ENCODE results near the gene WDR36.

Gene WDR36

GRCh38 chr5:111106320-111106948 is 14.3 kb downstream of the WDR36 start:
- no peak for DNase-seq

DNA sequence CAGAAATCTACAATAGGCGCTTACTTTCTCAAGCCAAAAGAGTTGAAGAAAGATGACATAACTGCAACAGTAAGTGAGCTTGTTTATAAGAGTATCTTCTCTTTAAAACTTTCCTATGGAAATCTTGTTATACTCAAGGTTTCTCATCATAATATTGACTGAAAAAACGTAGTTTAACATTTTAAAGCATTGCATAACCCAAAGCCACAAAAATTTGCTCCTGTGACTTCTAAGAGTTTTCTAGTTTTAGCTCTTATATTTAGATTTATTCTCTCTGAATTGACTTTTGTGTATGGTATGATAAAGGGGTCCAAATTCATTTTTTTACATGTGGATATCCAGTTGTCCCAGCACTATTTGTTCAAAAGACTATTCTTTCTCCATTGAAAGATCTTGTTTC is 15.2 kb downstream of the WDR36 start:
- no peak for DNase-seq

- no peak for DNase-seq
These were observed 19.8 kb downstream of the WDR36 start for GRCh38 chr5:111111956-111112355.

DNA sequence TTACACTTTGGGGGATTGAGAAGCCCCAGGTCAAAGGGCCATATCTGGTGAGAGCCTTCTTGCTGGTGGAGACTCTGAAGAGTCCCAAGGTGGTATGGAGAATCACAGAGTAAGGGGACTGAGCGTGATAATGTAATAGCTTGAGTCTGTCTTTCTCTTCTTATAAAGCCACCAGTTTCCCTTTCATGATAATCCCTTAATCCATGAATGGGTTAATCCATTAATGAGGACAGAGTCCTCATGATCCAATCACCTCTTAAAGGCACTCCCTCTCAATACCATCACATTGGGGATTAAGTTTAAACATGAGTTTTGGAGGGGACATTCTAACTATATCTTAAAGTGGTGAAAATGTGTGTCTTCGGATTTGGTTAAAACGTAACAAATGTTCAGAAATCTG is 21.5 kb downstream of the WDR36 start:
- no peak for DNase-seq

DNA sequence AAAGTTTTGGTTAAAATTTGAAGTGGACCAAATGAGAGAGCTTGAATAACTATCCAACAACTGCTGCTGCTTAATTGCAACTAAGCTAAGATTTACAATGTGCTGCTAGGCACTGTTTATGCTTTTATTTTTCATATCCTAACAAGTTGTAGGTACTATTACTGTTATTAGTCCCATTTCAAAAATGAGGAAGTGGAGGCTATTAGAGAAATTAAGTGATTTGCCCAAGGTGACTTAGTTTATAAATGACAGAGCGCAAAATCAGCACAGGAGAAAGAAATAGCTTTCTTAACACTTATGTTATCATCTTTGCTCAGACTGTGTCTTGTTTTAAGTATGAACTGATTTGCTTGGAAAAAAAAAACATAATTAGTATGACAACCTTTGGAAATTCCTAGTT is 23.1 kb downstream of the WDR36 start:
- no peak for DNase-seq

GRCh38 chr5:111116550-111116949 is 24.4 kb downstream of the WDR36 start:
- DNase-seq = no peak

DNA sequence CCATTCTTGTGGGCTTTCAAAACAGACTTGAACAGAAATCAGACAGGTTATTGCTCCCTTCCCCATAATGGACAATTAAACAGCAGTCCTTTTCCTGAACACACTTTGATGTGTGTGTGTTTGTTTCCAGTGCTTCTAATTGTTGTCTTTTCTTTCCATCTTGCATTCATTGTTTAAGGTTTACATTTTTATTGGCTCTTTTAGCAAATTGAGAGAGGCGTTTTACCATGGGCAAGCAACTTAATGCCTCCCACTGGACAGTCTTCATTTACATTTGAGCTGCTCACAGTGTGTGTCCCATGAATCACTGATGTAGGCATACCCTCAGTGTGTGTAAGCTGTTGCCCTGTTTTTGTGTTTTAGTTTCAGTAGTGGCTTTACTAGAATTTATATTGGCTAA is 25.0 kb downstream of the WDR36 start:
- no peak for DNase-seq

DNA sequence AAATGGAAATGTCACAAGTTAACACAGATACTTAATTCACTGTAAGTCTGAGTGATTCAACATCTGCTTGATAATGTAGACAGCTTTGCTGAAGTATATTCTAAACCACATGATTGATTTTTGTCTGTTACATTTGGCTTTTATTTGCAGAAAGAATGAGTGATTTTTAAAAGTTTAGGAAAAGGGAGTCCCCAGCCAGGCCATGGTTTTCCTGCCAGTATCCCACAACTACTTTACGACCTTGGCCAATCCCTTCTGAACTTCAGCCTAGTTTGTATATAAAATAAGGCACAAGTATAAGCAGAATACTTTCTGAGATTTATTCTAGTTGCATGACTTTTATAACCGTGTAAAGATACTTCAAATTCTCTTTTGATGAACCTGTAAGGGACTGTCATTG is 27.1 kb downstream of the WDR36 start:
- no peak for DNase-seq

DNA sequence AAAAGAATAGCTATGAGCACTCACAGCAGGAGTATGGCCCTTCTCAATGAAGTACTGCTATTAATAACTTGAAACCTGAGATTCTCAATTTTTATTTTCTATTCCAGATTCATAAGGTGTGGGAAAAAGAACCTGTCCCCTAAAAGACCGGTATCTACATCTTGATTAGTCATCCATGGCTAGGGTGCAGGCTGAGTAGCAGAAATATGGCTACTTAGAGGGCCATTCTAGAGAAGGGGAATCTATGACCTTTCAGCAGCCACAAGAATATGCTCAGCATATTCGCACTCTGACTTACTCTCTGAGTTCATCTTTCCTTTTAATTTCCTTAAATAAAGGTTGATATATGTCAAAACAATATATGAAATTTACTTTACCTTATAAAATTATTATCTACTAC is 27.7 kb downstream of the WDR36 start:
- DNase-seq = no peak

GRCh38 chr5:111120911-111121310 is 28.8 kb downstream of the WDR36 start:
- DNase-seq = no peak

- no peak for DNase-seq
These were observed 29.8 kb downstream of the WDR36 start for GRCh38 chr5:111121926-111122325.

- no peak for DNase-seq
These were observed 30.2 kb downstream of the WDR36 start for GRCh38 chr5:111122398-111122797.

DNA sequence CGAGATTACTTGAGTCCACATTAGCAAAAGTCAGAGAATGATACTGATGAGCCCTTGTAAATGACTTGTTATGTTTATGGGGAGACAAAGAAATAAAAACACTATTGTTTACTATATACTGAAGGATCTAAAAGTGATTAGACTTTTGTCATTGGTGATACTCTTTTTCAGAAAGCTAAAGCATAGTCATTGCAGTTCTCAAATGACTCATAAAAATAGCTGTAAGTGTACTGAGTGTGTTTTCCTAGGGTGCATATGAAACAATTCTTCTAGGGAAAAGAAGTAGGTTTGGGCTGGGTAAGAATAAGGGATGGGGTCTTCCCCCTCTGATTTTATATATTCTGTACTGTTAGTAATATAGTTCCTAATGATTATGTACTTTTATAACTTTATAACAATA is 32.6 kb downstream of the WDR36 start:
- DNase-seq = no peak

DNA sequence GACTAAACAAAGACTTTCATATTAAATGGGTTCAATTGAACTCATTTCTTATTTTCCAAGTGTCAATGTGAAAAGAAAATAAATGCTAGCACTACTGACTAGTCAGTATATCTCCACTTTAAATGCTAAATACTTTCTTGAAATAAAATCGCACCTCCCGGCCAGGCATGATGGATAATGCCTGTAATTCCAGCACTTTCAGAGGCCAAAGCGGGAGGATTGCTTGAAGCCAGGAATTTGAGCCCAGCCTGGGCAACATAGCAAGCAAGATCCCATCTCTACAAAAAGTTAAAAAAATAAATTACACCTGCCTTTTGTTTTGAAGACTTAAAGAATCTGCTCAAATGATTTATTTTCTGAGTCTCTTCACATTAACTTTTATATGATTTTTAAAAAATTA is 34.7 kb downstream of the WDR36 start:
- DNase-seq = no peak

- DNase-seq = no peak
These were observed 35.5 kb downstream of the WDR36 start for GRCh38 chr5:111127453-111128195.

GRCh38 chr5:111129938-111130337 is 37.8 kb downstream of the WDR36 start:
- no peak for DNase-seq

DNA sequence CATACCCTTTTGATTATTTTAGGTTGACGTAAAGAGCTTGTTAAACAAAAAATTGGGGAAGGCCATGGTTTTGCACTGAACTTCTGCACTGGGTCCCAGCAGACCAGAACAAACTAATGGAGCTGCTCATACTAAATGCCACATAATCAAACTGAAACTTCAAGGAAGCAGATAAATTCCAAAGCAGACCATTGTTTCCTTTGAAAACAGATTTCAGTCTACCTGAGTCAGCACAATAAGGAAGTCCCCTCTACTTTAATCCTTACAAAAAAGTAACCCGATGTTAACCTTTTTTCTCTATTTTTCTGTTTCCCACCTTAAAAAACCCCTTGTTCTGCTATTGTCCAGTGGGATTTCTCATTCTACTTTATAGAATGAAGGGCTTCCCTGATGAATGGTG is 39.2 kb downstream of the WDR36 start:
- DNase-seq = no peak

DNA sequence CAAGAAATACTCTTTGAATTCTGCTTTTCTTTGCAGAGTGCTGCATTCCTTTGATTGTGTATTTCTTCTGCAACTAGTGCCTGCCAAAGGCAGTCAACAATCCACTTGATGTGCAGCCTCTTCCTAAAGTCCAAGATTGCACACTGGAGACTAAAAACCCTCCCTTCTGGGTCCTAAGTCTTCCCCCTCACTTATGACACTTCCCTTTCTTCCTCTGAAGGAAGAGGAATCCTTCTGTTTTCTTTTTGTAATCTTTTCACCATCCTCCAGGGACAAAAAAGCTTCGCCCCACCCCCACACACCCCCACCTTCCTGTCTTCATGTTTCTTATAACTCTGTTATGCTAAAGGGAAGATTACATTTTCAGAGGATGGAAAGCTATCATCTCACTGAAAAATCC is 39.9 kb downstream of the WDR36 start:
- DNase-seq = no peak

GRCh38 chr5:111132731-111133435 is 40.7 kb downstream of the WDR36 start:
- no peak for DNase-seq

DNA sequence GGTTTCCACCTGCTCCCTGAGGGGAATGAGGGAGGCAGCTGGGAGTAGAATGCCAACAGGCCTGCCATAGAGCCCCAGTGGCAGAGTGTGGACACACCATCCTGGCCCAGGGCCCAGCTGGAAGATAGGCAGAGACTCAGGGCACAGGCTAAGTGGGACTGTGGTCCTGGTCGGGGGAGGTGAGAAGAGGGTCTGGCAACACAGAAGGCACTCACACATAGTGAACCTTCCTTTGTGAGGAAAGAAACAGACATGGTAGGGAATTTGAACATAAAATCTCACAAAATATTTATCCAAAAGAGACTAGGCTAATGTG is 41.2 kb downstream of the WDR36 start:
- DNase-seq = no peak

- no peak for DNase-seq
These were observed 41.9 kb downstream of the WDR36 start for GRCh38 chr5:111134087-111134486.

- DNase-seq = no peak
These were observed 42.7 kb downstream of the WDR36 start for GRCh38 chr5:111134864-111135263.

- DNase-seq = no peak
These were observed 43.2 kb downstream of the WDR36 start for GRCh38 chr5:111135363-111135762.

- peak; percentile 38 for DNase-seq
These were observed 43.8 kb downstream of the WDR36 start for GRCh38 chr5:111135946-111136345.

GRCh38 chr5:111138096-111138495 is 45.9 kb downstream of the WDR36 start:
- DNase-seq = no peak
